Smooth muscle cell (in vitro differentiated cells): Measurements from ENCODE around the gene HOXB6. TPM values are rescaled to one million over a fixed set of nuclear protein-coding genes. Genes with fewer than 3 reads are reported as not detected.
A peak's percentile ranks its signal among the peaks of the same experiment; 100 is the strongest.

Experiments used
- DNase-seq: peaks from one replicate; lab custom pipeline; 2025; ENCODE audit not compliant: unreplicated experiment; lab: John Stamatoyannopoulos, UW
- H2AFZ ChIP-seq: fragments of 200-600 bp; sonication (generic); 2 replicates; pipeline ENCODE4 v1.6.0; 2016; ENCODE audit warnings: antibody characterized with exemption, low read depth, mild to moderate bottlenecking
- H3F3A ChIP-seq: fragments of 200-600 bp; sonication (generic); 2 replicates; pipeline ENCODE4 v1.6.0; 2017; ENCODE audit warnings: antibody characterized with exemption, low read depth
- H3K27ac ChIP-seq: fragments of 200-600 bp; sonication (generic); 2 replicates; pipeline ENCODE4 v1.5.1; 2016; ENCODE audit warnings: low read depth, mild to moderate bottlenecking
- H3K27me3 ChIP-seq: fragments of 200-600 bp; sonication (generic); 2 replicates; pipeline ENCODE4 v1.6.1; 2016; ENCODE audit warnings: low read depth, mild to moderate bottlenecking
- H3K36me3 ChIP-seq: fragments of 200-600 bp; sonication (generic); 2 replicates; pipeline ENCODE4 v1.5.1; 2016; ENCODE audit warnings: low read depth
- H3K4me1 ChIP-seq: fragments of 200-600 bp; sonication (generic); 2 replicates; pipeline ENCODE4 v1.5.1; 2016; ENCODE audit warnings: low read depth
- H3K4me2 ChIP-seq: fragments of 200-600 bp; sonication (generic); 2 replicates; pipeline ENCODE4 v1.6.0; 2016; ENCODE audit warnings: mild to moderate bottlenecking
- H3K4me3 ChIP-seq: fragments of 200-600 bp; sonication (generic); 2 replicates; pipeline ENCODE4 v1.5.1; 2016; ENCODE audit warnings: mild to moderate bottlenecking
- H3K79me2 ChIP-seq: fragments of 200-600 bp; sonication (generic); 2 replicates; pipeline ENCODE4 v1.6.0; 2016; ENCODE audit warnings: low read depth, mild to moderate bottlenecking
- H3K9ac ChIP-seq: fragments of 200-600 bp; sonication (generic); 2 replicates; pipeline ENCODE4 v1.6.0; 2016; ENCODE audit warnings: low read depth
- H3K9me3 ChIP-seq: fragments of 200-600 bp; sonication (generic); replicated peaks from 2 replicates; pipeline ENCODE4 v1.5.1; 2016; ENCODE audit warnings: low read depth
- H4K20me1 ChIP-seq: fragments of 200-600 bp; sonication (generic); 2 replicates; pipeline ENCODE4 v1.6.0; 2016; ENCODE audit warnings: low read depth
- WGBS: methylation state at CpG from one replicate; pipeline ENCODE4 v1.1.7; 2016; ENCODE audit warnings: low lambda C conversion rate; 5-methylcytosine and 5-hydroxymethylcytosine counted together
- polyA plus RNA-seq: library from polyadenylated mRNA; unstranded; fragments of >200 nt; fragmentation: Nextera tagmentation; extraction: Ambion mirVana; gene quantifications from 2 replicates; pipeline ENCODE4 v1.2.1, GENCODE V29; 2016
- total RNA-seq: library from RNA; depleted of rRNA; stranded (reverse); fragments of >200 nt; gene quantifications from 2 replicates; pipeline ENCODE4 v1.2.3, GENCODE V29; 2014
- TF ChIP-seq, protein P1 (sequence below): fragments of 200-600 bp; sonication (generic); IDR thresholded peaks from 2 replicates; pipeline ENCODE4 v1.5.1; 2017; ENCODE audit warnings: borderline replicate concordance, mild to moderate bottlenecking, antibody characterized with exemption; ENCODE audit not compliant: insufficient read depth, poor library complexity, severe bottlenecking

The HOXB6 gene
- total and polyA plus RNA-seq, 2 experiments from 2014 or later, result 6.3 to 9.3 TPM

DNA sequence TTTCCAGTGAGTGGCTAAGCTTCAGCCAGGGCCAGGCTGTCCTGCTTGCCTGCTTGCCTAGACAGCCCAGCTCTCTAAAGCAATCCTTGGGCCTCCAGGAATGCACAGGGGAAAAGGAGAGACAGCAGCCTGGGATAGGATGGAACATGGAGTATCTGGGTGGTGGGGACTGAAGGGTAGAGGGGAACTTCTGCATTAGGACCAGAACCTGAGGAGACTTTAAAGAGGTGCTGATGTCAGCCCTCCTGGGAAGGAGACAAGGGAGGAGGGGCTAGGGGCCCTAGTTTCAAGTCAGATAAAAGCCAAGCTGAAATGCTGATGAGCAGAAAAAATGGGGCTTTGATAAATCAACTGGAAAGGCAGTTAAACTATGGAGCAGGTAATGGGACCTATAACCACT is 4.2 kb upstream of the HOXB6 start:
- Histone ChIP-seq H3K9ac (no peak overlapping the region), H4K20me1 (no peaks in the 10 kb centered on the region), H3K4me3 (peak overlapping the region; percentile 69), H2AFZ (no peak overlapping the region), H3K27me3 (peaks cover 5% of the 10 kb centered on the region), H3K27ac (peak overlapping the region; percentile 79), H3K36me3 (no peaks in the 10 kb centered on the region), H3K4me1 (peaks cover 7% of the 10 kb centered on the region), H3F3A (peaks cover 5% of the 10 kb centered on the region), H3K4me2 (peak overlapping the region; percentile 98), H3K79me2 (peaks cover 71% of the 10 kb centered on the region), H3K9me3 (no peaks in the 10 kb centered on the region)
- DNase-seq, result no peak
- TF ChIP-seq, protein P1, sequence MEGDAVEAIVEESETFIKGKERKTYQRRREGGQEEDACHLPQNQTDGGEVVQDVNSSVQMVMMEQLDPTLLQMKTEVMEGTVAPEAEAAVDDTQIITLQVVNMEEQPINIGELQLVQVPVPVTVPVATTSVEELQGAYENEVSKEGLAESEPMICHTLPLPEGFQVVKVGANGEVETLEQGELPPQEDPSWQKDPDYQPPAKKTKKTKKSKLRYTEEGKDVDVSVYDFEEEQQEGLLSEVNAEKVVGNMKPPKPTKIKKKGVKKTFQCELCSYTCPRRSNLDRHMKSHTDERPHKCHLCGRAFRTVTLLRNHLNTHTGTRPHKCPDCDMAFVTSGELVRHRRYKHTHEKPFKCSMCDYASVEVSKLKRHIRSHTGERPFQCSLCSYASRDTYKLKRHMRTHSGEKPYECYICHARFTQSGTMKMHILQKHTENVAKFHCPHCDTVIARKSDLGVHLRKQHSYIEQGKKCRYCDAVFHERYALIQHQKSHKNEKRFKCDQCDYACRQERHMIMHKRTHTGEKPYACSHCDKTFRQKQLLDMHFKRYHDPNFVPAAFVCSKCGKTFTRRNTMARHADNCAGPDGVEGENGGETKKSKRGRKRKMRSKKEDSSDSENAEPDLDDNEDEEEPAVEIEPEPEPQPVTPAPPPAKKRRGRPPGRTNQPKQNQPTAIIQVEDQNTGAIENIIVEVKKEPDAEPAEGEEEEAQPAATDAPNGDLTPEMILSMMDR, result no peak

DNA sequence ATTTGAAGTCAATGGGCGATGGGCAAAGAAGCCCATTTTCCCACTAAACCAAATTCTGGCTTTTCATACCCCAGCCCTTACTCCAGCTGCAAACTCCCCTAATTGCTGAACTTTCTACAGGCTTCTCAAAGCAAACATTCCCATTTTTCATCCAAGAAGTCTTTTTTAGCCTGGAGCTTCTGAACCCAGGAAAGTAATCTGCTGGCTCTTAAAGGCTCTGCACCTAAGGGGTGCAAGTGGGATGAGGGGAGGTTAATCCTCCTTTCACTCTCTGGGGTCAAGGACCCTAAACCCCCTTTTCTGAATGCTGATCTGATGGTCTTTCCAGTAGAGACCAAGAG is 3.7 kb upstream of the HOXB6 start:
- no peak for DNase-seq
- Histone ChIP-seq H3K9ac (no peak overlapping the region), H2AFZ (no peak overlapping the region), H3K9me3 (no peaks in the 10 kb centered on the region), H3F3A (peaks cover 5% of the 10 kb centered on the region), H3K4me3 (peak overlapping the region; percentile 69), H3K4me1 (peaks cover 7% of the 10 kb centered on the region), H3K27ac (peak overlapping the region; percentile 79), H3K79me2 (peaks cover 71% of the 10 kb centered on the region), H3K36me3 (no peaks in the 10 kb centered on the region), H3K4me2 (peak overlapping the region; percentile 98), H3K27me3 (no peaks in the 10 kb centered on the region), H4K20me1 (peaks cover 2% of the 10 kb centered on the region)
- 84% methylated on average over 1 of the region's 1 CpG for WGBS
- TF ChIP-seq, protein P1, result no peak

DNA sequence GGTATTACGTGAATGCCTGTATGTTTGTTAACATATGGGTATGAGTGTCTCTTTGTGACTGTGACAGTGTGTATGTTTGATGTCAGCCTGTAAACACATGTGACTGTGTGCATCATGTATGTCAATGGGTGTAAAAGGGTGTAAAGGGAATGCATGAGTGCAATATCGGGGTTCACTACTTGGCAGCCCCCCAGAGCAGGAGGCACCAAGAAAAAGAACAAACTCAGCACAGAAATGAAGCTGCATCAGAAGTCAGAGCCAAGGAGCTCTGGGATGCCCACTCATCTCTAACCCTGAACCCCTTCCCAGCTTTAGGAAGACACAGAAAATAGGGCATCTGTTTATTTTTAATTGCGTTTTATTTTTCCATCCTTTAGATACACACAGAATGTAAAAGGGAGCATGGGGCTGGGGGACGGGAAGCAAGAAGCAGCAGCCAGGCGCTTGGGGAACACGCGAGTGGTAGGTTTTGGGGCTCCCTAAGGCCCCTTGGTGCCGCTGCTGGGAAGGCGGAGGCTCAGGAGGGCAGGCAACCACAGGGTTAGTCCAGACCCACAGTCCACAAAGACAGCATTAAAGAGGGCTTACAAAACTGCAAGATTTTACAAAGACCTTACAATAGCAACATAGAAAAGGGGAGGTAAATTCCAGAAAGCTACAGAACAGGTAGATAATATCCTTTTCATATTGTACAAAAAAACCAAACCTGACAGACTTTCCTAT is 2.3 kb upstream of the HOXB6 start:
- Histone ChIP-seq H3K4me2 (peak overlapping the region; percentile 98), H2AFZ (no peak overlapping the region), H3K36me3 (no peaks in the 10 kb centered on the region), H4K20me1 (peaks cover 16% of the 10 kb centered on the region), H3K4me3 (peak overlapping the region; percentile 22), H3K4me1 (peaks cover 3% of the 10 kb centered on the region), H3F3A (peaks cover 11% of the 10 kb centered on the region), H3K27me3 (peaks cover 3% of the 10 kb centered on the region), H3K27ac (peak overlapping the region; percentile 54), H3K9ac (no peak overlapping the region), H3K9me3 (no peaks in the 10 kb centered on the region), H3K79me2 (peaks cover 73% of the 10 kb centered on the region)
- 69% methylated on average over 9 of the region's 9 CpGs for WGBS
- TF ChIP-seq, protein P1, result no peak
- DNase-seq, result no peak
